Adrenal gland (tissue), 5 donors: ENCODE measurements around the gene SREBF1.

Experiments used
- POLR2A ChIP-seq, 2 donors: fragments of 450-650 bp; IDR thresholded peaks; one replicate each; pipeline ENCODE4 v1.6.1; 2017; ENCODE audit warnings: antibody characterized with exemption in 2 of 2, mild to moderate bottlenecking in 2 of 2, moderate library complexity in 1 of 2
- TF ChIP-seq, protein P1 (sequence below), 6 experiments: fragments of 450-650 bp in 4 of 6; fragments of 200-600 bp in 2 of 6; sonication (generic) in 1 of 6; IDR thresholded peaks; 1 replicate in 5 of 6; 2 replicates in 1 of 6; pipeline versions ENCODE4 v1.5.1 to v1.8.0; 2016 to 2021; ENCODE audit warnings: antibody characterized with exemption in 6 of 6, mild to moderate bottlenecking in 2 of 6, moderate library complexity in 1 of 6
- donor health status: DM: no; HTN: no; CAD: no.

DNA sequence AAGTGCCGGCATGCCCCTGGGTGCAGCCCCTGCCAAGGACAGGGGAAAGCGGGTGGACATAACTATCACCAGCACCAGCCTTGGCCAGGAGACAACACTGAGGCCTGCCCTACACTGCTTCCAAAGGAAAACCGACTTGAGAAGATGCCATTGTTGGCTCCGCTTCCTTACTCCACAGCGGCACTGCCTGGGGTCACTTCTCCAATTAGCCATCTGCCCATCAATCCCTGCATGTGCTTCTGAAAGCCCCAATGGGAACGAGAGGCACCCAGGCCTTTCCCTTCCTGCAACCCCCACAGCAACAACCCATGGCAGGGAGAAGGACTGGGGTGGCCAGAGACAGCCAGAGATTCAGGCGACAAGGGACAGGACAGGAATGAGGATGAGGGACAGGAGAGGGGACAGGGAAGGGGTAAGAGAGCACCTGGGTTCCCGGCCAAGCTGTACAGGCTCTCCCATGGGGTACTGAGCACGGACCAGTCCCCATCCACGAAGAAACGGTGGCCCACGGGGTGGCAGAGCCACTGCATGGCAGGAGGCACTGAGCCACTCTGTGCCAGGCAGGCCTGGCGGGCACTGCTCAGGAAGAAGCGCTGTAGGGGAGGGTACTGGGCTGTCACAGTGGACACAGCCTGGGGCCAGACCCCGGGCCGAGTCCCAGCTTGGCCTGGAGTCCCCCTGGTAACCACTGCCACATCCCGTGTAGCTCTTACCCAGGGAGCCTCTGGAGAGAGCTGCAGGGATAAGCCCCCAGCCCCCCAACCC, 21.2 kb downstream of the SREBF1 start:
- TF ChIP-seq, protein P1, sequence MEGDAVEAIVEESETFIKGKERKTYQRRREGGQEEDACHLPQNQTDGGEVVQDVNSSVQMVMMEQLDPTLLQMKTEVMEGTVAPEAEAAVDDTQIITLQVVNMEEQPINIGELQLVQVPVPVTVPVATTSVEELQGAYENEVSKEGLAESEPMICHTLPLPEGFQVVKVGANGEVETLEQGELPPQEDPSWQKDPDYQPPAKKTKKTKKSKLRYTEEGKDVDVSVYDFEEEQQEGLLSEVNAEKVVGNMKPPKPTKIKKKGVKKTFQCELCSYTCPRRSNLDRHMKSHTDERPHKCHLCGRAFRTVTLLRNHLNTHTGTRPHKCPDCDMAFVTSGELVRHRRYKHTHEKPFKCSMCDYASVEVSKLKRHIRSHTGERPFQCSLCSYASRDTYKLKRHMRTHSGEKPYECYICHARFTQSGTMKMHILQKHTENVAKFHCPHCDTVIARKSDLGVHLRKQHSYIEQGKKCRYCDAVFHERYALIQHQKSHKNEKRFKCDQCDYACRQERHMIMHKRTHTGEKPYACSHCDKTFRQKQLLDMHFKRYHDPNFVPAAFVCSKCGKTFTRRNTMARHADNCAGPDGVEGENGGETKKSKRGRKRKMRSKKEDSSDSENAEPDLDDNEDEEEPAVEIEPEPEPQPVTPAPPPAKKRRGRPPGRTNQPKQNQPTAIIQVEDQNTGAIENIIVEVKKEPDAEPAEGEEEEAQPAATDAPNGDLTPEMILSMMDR (IDR thresholded peaks at IDR 0.05): no peak
- TF ChIP-seq POLR2A (IDR thresholded peaks at IDR 0.05): no peak
